ENCODE results near the gene PRM3. TPM values are rescaled to one million over a fixed set of nuclear protein-coding genes. Genes with fewer than 3 reads are reported as not detected.

Gene PRM3
- total and polyA plus RNA-seq, 7 donors, result not detected

GRCh38 chr16:11264155-11264832, 9.1 kb downstream of the PRM3 start:
- intact Hi-C loops (cut with DNase I), result no loop called here
- H3K4me3 ChIP-seq, result no peak overlapping the region
- H3K36me3 ChIP-seq, result no peaks in the 10 kb centered on the region
- peaks cover 0 to 2% (median under 1%) of the 10 kb centered on the region in 4 donors for H3K4me1 ChIP-seq
- WGBS, 2 donors, result 62 to 72% methylated on average over 9 of the region's 9 CpGs
- no peak for DNase-seq
- TF ChIP-seq CTCF (IDR thresholded peaks at IDR 0.05), result no peak
- TF ChIP-seq EP300 (IDR thresholded peaks at IDR 0.05), result no peak
- TF ChIP-seq POLR2A (IDR thresholded peaks at IDR 0.05), result no peak
- no peak for TF ChIP-seq POLR2AphosphoS5 (IDR thresholded peaks at IDR 0.05)
- H3K9me3 ChIP-seq, result no peaks in the 10 kb centered on the region
- no peaks in the 10 kb centered on the region for H3K27me3 ChIP-seq
- no peak overlapping the region for H3K27ac ChIP-seq

GRCh38 chr16:11263737-11264136, 9.7 kb downstream of the PRM3 start:
- no peak overlapping the region for H3K27ac ChIP-seq
- H3K9me3 ChIP-seq, result no peaks in the 10 kb centered on the region
- H3K4me3 ChIP-seq, result no peak overlapping the region
- 35 to 54% methylated on average over 4 of the region's 4 CpGs for whole genome bisulfite sequencing, 2 donors
- peaks cover 0 to 7% (median 5%) of the 10 kb centered on the region in 4 donors for H3K4me1 ChIP-seq
- DNase-seq, result no peak
- H3K36me3 ChIP-seq, result no peaks in the 10 kb centered on the region
- TF ChIP-seq POLR2A (IDR thresholded peaks at IDR 0.05), result no peak
- no peak for TF ChIP-seq EP300 (IDR thresholded peaks at IDR 0.05)
- no peak for TF ChIP-seq CTCF (IDR thresholded peaks at IDR 0.05)
- no peak for TF ChIP-seq POLR2AphosphoS5 (IDR thresholded peaks at IDR 0.05)
- intact Hi-C loops (cut with DNase I), result no loop called here
- H3K27me3 ChIP-seq, result no peaks in the 10 kb centered on the region

- no peak for DNase-seq
- Histone ChIP-seq H3K27me3 (no peaks in the 10 kb centered on the region), H3K9me3 (no peaks in the 10 kb centered on the region), H3K4me3 (no peak overlapping the region), H3K36me3 (no peaks in the 10 kb centered on the region), H3K4me1 (peaks cover 0 to 11% (median 6%) of the 10 kb centered on the region in 4 donors), H3K27ac (no peak overlapping the region)
- no peak for TF ChIP-seq EP300 (IDR thresholded peaks at IDR 0.05)
- TF ChIP-seq POLR2A (IDR thresholded peaks at IDR 0.05), result no peak
- TF ChIP-seq POLR2AphosphoS5 (IDR thresholded peaks at IDR 0.05), result no peak
- no peak for TF ChIP-seq CTCF (IDR thresholded peaks at IDR 0.05)
- 21 to 76% methylated on average over 8 of the region's 8 CpGs for whole genome bisulfite sequencing, 2 donors
- intact Hi-C loops (cut with DNase I), result no loop called here
Observed at GRCh38 chr16:11262915-11263314, 10.5 kb downstream of the PRM3 start.

GRCh38 chr16:11260596-11260966, 12.8 kb downstream of the PRM3 start:
- H3K27me3 ChIP-seq, result no peaks in the 10 kb centered on the region
- intact Hi-C loops (cut with DNase I), result no loop called here
- peaks cover 0 to 22% (median 15%) of the 10 kb centered on the region in 4 donors for H3K4me1 ChIP-seq
- TF ChIP-seq EP300 (IDR thresholded peaks at IDR 0.05) (no peak), POLR2A (IDR thresholded peaks at IDR 0.05) (no peak), CTCF (IDR thresholded peaks at IDR 0.05) (no peak), POLR2AphosphoS5 (IDR thresholded peaks at IDR 0.05) (no peak)
- no peak for DNase-seq
- no peak overlapping the region for H3K4me3 ChIP-seq
- no peaks in the 10 kb centered on the region for H3K36me3 ChIP-seq
- WGBS, 2 donors, result 75 to 87% methylated on average over 3 of the region's 3 CpGs
- H3K27ac ChIP-seq, result no peak overlapping the region
- H3K9me3 ChIP-seq, result no peaks in the 10 kb centered on the region

Data from sigmoid colon (tissue), 7 donors.